GM19455 (cell line): ENCODE measurements around the gene KIZ.

Source experiments
- ATAC-seq: cut with Tn5 transposase; IDR thresholded peaks from one replicate; pipeline ENCODE4 v1.9.1; 2021; ENCODE audit not compliant: unreplicated experiment

KIZ gene

DNA sequence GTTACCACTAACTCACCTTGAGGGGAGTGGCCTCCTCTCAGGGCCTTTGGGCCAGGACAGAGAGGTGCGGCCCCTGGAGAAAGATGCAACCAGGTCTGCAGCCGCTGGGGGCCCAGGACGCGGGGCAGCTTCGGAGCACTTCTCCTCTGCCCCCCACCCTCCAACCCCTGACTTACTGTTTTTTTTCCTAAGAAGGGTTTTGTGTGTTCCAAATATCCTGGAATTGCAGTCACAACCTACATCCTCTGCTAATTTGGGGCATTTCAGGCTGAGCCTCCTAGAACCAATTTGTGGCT is 21.5 kb upstream of the KIZ start:
- ATAC-seq: no peak

DNA sequence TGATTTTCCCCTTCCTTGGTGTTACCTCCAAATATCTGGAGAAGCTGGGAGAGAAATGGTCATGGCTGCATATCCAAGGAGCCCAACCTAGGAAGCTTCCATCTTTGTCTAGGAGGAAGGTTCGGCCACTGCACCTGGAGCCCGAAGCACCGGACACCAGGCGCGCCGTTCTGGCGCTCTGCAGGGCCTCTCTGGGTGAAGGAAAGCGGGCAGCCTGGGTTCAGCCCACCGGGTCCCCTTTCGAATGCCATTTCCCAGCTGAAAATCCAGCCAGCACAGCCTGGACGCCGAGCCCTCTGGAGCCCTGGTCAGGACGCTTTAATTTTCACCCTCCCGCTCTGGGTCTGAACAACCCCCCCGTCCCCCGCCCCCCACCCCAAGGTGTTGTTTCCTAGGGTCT is 21.0 kb upstream of the KIZ start:
- no peak for ATAC-seq

DNA sequence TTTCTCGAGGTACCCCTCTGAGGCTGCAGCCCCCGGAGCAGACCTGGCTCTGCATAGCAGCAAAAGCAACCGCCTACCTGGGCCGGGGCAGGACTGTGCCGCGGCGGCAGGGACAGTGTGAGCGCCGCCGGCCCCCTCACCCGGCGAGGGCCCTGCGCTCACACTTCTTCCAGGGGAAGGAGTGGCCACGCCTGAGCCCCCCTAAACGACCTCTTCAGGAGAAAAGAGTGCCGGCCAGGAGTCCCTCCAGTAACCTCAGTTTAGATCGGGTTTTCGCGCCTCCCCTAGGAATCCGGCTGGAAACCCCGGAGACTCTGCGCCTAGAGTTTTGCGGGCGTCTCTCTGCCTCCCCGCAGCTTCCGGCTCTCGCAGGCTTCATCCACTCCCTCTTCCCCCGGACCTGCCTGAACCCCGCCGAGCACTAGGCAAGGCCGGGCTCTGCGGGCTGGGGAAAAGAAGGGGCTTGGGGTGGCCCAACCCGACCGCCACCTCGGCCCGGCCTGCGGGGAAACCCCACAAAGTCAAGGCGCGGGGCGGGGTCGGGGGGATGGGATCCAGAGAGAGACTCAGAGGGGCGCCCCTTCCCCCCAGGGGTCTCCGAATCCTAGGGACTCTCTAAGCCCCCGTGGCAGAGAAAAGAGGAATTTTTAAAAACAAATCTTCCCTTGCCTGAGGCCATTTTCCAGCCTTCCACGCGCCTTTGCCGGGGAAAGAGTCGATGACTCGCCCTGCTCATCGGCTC is 20.3 kb upstream of the KIZ start:
- no peak for ATAC-seq

DNA sequence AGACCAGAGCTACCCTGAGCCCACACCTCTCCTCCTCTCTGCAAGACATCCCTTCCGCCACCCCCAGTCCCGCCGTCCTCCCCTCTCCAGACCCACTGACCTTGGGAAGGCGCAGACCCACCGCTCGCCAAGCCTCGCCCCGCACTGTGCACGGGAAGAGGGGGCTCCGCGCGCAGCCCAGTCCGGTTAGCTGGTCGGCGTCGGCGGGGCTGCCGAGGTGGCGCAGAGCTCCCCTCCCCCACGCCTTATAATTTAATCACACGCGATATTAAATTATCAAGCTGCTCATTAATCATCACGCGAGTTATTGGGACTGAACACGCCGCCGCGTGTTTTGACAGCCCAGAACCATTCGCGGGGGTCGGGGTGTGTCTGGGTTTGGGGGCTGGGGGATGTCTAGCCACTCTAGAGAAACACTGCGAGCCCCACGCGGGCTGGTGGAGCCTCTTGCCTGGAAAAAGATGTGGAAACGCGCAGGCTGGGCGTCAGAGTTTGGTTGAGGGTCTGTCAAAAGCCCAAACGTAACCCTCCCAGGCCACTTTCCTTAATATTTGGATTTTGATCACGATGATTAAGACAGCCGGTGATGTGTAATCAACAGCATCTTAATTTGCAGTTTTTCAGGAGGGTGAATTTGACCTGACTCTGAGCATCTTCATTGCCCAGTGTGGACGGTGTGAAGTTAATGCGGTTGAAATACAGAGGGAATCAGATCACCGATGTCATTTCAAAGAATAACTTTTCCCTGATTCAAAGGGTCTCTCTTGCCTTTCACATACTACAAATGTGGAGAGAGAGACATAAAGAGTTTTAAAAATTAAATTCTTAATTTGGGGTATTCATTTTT is 19.5 kb upstream of the KIZ start, which contains the start of gene LINC00237:
Gene LINC00237, minus strand, starts transcription at position 188 of the 847 bp plus-strand sequence.
- no peak for ATAC-seq

DNA sequence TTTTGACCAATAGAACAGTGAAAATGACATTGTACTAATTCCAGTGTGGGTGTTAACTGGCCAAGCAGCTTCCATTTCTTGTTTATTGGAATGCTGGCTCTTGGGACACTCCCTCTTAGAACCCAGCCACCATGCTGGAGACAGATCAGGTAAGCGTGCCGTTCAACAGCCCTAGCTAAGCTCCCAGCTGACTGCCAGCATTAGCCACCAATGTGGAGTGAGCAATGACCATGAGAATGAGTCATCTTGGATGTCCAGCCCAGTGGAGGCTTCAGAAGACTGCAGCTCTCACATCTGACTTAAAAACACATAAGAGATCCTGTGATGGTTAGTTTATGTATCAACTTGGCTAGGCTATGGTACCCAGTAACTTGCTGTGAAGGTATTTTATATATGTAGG is 16.7 kb upstream of the KIZ start:
- ATAC-seq: no peak

DNA sequence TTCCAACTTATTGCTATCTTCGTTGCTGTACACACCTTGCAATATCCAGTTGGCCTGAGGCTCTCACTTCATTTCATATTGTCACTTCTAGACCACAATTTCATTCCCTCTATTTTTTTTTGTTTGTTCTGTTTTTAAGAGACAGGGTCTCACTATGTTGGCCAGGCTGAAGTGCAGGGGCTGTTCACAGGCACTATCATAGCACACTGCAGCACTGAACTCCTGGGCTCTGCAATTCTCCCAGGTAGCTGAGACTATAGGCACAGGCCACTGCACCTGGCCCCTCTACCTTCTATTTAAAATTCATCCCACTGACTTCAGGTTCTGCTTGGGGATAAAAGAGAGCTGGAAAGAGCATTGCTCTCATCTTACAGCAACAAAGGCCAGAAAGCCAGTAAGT is 15.1 kb upstream of the KIZ start:
- ATAC-seq: no peak

DNA sequence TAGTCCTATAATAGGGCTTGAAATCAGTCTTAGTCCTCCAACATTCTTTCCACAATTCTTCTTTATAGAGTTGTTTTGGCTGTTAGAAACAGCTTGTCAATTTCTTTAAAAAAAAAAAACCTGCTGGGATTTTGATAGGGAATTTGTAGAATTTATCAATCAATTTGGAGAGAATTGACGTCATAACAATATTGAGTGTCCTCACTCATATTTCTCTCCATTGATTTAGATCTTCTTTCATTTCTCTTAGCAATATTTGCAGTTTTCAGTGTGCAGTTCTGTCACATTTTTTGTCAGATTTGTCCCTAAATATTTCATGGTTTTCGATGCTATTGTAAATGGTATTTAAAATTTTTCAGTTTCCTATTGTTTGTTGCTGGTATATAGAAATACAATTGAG is 14.5 kb upstream of the KIZ start:
- no peak for ATAC-seq

DNA sequence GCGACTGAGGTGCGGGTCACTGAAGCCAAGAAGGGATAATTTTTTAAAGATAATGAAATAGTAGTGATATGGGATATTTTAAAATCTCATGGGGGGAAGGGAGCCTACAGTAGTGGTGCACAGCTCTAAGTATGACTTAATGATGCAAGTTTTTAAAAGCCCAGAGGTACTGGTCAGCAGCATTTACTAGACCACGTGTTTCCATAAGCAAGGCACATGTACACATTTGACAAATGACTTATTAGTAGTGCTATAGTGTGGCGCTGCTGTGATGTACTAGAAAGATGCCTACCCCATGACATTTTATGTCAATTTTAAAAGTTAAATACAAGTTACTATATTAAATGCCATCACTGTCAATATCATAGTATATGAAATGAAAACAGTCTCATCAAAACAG is 12.2 kb upstream of the KIZ start:
- no peak for ATAC-seq

DNA sequence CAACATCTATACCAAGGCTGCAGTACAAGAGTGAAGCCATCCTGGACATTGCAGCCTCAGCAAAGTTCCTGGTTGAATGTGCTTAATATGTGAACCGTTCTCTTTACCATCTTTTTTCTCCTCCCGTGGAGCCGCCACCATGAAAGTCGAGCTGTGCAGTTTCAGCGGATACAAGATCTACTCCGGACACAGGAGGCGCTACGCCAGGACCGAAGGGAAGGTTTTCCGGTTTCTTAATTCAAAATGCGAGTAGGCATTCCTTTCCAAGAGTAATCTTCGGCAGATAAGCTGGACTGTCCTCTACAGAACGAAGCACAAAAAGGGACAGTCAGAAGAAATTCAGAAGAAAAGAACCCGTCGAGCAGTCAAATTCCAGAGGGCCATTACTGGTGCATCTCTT is 11.3 kb upstream of the KIZ start:
- no peak for ATAC-seq

DNA sequence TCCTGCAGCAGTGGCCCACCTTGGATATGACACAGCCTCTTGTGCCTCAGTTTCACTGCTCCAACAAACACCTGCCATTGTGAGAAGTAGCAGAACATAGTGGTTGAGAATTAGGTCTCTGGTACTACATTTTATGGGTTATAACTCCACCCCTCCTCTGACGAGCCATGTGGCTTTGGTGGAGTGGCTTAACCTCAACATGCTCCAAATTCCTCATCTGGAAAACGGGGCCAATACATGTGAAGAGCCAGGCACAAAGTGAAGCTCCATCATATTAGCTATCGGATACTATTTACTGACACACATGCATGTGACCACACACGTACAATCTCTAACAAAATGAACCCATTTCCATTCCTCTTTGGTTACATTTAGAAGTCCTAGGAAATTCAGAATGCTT is 8.4 kb upstream of the KIZ start:
- ATAC-seq: no peak

DNA sequence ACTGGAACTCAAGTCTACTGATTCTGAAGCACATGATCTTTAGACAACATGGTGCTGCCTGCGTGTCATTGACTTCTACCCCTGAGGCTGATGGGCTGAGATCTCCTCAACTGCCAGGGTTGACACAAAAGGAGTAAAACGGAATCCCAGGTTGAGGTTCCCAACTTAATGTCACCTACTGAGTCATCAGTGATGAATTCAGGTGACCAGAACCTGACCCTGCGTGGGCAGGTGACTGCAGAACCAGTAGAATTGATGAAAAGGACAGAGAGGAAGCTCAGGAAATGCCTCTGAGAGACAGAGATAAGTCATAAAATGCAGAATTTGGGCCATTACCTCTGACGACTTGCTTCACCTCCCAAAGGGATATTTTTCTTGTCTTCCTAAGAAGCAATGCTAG is 7.7 kb upstream of the KIZ start:
- no peak for ATAC-seq

DNA sequence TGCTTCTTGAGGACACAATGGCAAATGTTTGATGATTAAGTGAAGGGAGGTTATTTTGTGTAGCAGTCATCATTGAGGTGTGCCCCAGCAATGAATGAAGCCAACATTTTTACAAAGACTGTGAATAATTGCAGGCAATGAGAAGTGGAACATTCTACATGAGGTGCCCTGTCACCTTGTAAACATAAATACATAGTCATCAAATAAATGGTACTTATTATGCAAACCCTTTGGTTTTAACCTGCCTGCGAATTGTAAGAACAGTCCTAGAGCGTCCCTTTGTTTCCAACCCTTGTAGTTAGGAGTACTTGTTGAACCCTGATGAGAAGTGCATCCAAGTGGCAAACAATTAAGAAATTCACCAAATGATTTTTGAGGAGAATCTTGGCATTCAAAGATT is 7.1 kb upstream of the KIZ start:
- no peak for ATAC-seq

DNA sequence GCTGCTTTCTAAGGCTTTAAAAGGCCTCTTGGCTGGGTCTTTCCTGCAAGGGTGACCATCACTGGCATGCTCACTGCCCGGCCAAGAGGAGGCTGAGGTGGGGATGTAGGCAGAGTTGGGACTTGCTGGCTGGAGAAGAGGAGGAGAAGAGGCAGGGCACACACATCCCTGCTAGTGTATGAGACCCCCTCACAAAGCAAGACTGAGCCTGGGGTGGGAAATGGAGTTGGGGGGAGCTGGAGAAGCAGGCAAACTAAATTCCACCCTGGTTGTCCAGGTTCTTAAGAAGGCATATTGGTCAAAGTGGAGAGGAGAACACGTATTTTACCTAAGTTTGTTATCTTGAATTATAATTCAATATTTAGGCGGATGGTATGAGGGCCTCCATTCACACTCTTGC is 1.7 kb upstream of the KIZ start:
- ATAC-seq: no peak

DNA sequence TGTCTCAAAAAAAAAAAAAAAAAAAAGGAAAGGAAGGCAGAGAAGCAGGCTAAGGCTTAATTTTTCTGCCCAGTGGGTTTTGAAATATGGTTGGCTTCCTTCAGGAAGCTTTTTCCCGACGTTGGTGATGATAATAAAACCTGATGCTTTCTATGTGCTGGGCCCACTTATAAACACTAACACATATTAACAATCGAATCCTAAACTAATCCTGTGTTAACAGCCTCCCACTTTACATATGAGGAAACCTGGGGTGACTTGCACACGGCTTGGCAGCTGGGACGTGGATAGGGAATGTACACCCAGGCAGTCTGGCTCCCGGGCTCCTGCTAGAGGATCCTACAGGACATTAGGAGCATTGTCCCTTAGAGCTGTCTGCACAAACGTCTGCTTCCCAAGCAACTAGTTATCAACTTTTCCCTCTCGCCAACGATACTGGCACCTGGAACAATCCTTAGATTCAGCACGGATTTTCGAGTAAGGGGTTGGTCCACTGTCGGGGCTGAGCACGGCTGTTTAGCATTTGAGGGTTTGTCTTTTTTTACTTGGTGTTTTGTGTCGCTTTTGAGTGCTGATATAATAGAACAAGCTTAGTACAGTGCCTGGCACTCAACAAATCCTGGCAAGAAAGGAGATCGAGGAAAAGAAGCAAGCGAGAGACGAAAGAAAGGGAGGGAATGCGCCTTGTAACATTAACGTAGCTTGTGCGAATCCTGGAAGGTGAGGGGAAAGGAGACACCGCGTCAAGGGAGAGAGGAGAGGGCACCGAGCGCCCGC is 622 bp upstream of the KIZ start:
- ATAC-seq: peak; percentile 34

DNA sequence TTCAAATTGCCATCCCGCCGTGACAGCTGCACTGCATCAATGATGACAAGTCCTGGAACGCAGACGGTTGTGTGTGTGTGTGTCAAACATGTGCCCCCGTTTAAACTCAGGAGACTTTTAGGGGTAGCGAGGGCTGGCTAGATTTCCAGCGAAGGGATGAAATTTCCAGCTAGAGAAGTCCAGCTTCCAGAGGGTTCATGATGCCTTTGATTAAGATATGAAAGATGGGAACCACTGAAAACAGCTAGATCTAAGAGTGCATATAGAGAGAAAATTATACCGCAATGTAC is 644 bp downstream of the KIZ start:
- no peak for ATAC-seq

DNA sequence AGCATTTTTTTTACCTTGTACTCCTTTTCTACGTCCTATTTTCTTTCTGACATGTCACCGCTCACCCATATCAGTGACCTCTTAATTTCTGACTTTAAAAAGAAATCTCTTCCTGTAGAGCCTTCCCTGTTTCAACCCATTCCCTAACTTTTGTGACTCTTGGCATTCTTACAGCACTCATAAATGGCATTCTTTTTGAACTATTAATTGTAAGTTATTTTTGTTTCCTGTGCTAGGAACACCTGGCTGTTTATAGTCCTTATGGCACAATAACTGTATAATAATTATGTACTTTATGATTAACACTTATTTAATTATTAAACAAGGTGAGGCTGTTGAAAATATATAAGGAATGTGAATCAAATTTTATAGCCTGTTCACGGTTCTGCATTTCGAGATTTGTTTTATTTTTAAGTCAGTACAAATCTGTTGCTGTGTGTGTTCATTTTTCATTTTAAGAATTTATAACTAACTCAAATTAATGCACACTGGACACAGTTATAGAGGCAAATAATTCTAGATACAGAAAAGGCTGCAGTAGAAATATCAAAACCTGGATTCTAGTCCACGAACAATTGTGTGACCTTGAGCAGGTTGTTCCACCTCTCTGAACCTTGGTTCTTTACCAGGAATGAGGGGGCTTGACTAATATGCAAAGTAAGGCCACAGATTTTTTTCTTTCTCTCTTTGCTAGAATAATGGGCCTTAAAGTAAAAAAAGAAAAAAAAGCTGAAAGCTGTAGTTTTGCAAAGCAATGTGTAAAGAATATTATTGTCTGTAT is 1.5 kb downstream of the KIZ start:
- no peak for ATAC-seq

DNA sequence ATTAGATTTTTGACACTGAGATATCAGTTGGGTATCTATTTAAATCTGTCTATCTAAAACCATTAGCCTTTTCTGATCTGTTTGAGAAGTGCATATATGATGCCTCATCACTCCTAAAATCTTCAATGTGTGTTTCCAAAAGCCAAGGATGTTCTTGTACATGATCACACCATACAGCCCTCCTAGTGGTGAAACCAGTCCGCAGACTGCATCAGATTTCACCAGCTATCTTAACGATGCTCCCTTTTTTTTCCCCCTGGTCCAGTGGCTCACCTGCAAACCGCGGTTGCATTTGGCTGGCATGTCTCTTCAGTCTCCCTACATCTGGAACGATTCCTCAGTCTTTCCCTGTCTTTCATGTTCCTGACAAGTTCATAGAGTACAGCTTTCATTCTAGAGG is 4.0 kb downstream of the KIZ start:
- ATAC-seq: no peak

DNA sequence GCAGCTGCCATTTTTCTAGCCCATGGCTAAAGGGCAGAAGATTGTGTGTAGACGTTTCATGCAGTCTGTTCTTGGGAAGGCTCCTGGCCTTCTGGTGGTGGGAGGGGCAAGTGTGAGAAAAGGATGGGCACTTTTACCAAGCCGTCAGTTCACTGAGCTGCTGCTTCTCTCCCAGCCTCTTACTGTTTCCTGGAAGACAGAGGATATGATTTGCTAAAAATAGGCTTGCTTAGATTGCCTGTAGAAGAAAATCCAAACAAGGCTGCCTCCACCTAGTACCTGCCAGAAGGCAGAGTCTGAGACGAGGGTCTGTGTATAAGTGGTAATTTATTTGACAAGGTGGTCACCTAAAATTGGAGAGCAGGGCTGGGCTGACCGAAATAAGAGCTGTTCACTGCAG is 7.5 kb downstream of the KIZ start:
- ATAC-seq: no peak

DNA sequence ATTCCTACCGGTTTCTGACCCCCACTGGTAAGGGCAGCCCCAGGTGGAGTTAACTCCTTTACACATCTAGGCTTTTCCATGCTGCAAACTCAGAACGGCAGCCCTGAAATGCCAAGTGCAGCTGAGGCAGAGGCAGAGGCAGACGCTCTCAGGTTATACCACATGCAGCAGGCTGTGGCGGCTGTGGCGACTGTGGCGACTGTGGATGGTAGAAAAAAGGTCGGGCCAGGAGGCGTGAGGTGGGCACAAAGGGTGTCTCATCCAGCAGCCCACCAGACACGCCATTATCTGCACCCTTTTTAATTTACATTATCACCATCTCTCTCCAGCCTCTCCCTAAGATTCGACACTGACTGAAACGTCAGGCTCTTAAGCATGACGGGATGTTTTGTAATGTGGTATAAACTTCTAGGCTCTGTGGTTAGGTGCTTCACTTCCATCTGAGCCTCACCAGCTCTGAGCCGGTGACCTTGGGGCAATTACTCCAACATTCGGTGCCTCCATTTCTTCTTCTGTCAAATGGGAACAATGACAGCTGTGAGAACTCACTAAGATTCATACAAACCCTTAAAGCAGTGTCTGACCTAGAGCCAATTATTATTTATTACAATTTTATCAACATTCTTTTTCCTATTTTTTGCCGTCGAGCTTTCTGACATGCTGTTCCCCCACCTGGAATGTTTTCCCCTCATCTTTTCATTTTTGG is 8.2 kb downstream of the KIZ start:
- ATAC-seq: no peak

DNA sequence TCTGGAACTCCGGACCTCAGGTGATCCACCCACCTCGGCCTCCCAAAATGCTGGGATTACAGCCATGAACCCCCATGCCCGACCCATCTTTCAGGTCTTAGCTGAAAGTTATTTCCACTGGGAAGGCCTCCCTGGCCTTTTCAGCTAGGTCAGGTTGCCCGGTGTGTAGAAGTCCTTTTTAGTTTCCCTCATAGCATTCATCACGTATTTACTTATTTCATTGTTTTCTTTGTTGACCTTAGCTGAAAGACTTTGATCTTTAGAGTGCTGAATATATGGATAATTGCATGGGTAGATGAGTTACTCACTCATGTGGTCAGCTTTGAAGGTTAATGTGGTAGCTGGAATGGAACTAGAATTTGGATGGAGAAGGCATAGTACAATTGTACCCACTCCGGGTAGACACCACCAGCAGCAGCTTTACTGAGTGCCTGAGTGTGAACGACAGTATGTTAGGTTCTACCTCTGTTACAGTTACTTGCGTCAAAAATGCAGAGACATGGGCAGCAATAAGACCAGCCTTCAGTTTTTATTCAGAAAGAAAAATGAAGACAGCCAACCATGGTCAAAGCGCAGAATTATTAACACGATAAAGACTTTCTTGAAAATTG is 9.1 kb downstream of the KIZ start:
- ATAC-seq: no peak
